ENCODE measurements around the gene DNTT.

Gene DNTT

GRCh38 chr10:96341219-96342182 lies 37.3 kb downstream of the DNTT start:
- no peak for DNase-seq (ENCODE audit: extremely low read depth in 1 of 2, low read depth in 1 of 2)

GRCh38 chr10:96342402-96342801 lies 38.2 kb downstream of the DNTT start:
- no peak for DNase-seq (ENCODE audit: extremely low read depth in 1 of 2, low read depth in 1 of 2)

GRCh38 chr10:96344178-96344577 lies 39.9 kb downstream of the DNTT start:
- no peak for DNase-seq (ENCODE audit: extremely low read depth in 1 of 2, low read depth in 1 of 2)

GRCh38 chr10:96345222-96345621 lies 41.0 kb downstream of the DNTT start:
- DNase-seq (ENCODE audit: extremely low read depth in 1 of 2, low read depth in 1 of 2), result no peak

- no peak for DNase-seq (ENCODE audit: extremely low read depth in 1 of 2, low read depth in 1 of 2)
Measured at GRCh38 chr10:96346295-96346694, 42.1 kb downstream of the DNTT start.

- DNase-seq (ENCODE audit: extremely low read depth in 1 of 2, low read depth in 1 of 2), result no peak
Measured at GRCh38 chr10:96352027-96352426, 47.8 kb downstream of the DNTT start.

GRCh38 chr10:96352582-96352981 lies 48.3 kb downstream of the DNTT start:
- DNase-seq (ENCODE audit: extremely low read depth in 1 of 2, low read depth in 1 of 2), result no peak

- DNase-seq (ENCODE audit: extremely low read depth in 1 of 2, low read depth in 1 of 2), result no peak
Measured at GRCh38 chr10:96357038-96357620, 52.9 kb downstream of the DNTT start.

- DNase-seq (ENCODE audit: extremely low read depth in 1 of 2, low read depth in 1 of 2), result no peak
Measured at GRCh38 chr10:96358851-96359540, 54.8 kb downstream of the DNTT start, which contains the start of gene OPALIN. OPALIN (minus strand) TSS chr10:96359002; CDS start chr10:96358896, 106 bp downstream.

GRCh38 chr10:96359616-96360015 lies 55.4 kb downstream of the DNTT start:
- no peak for DNase-seq (ENCODE audit: extremely low read depth in 1 of 2, low read depth in 1 of 2)

GRCh38 chr10:96360331-96360730 lies 56.1 kb downstream of the DNTT start:
- DNase-seq (ENCODE audit: extremely low read depth in 1 of 2, low read depth in 1 of 2), result no peak

GRCh38 chr10:96360766-96361165 lies 56.5 kb downstream of the DNTT start:
- DNase-seq (ENCODE audit: extremely low read depth in 1 of 2, low read depth in 1 of 2), result no peak

- DNase-seq (ENCODE audit: extremely low read depth in 1 of 2, low read depth in 1 of 2), result no peak
Measured at GRCh38 chr10:96365571-96365970, 61.3 kb downstream of the DNTT start.

GRCh38 chr10:96366508-96366907 lies 62.3 kb downstream of the DNTT start:
- DNase-seq (ENCODE audit: extremely low read depth in 1 of 2, low read depth in 1 of 2), result no peak

- DNase-seq (ENCODE audit: extremely low read depth in 1 of 2, low read depth in 1 of 2), result no peak
Measured at GRCh38 chr10:96367470-96367869, 63.2 kb downstream of the DNTT start.

GRCh38 chr10:96368971-96369370 lies 64.7 kb downstream of the DNTT start:
- no peak for DNase-seq (ENCODE audit: extremely low read depth in 1 of 2, low read depth in 1 of 2)

- no peak for DNase-seq (ENCODE audit: extremely low read depth in 1 of 2, low read depth in 1 of 2)
Measured at GRCh38 chr10:96369890-96370583, 65.8 kb downstream of the DNTT start.

GRCh38 chr10:96370584-96371157 lies 66.4 kb downstream of the DNTT start:
- peak in 1 of 2 donors; percentile 11 for DNase-seq (ENCODE audit: extremely low read depth in 1 of 2, low read depth in 1 of 2)

- DNase-seq (ENCODE audit: extremely low read depth in 1 of 2, low read depth in 1 of 2), result no peak
Measured at GRCh38 chr10:96371356-96371755, 67.1 kb downstream of the DNTT start.

GRCh38 chr10:96374004-96374403 lies 69.8 kb downstream of the DNTT start:
- DNase-seq (ENCODE audit: extremely low read depth in 1 of 2, low read depth in 1 of 2), result no peak

GRCh38 chr10:96374639-96374984 lies 70.4 kb downstream of the DNTT start:
- DNase-seq (ENCODE audit: extremely low read depth in 1 of 2, low read depth in 1 of 2), result no peak
